ENCODE results near the gene CEP104. TPM values are rescaled to one million over a fixed set of nuclear protein-coding genes. Genes with fewer than 3 reads are reported as not detected.
A peak's percentile ranks its signal among the peaks of the same experiment; 100 is the strongest.

The CEP104 gene
- total RNA-seq, 1 experiment from 2014 or later = 14.8 TPM

GRCh38 chr1:3869751-3870301 lies 12.8 kb upstream of the CEP104 start:
- DNase-seq (ENCODE audit: low read depth in 1 of 2, low spot score in 2 of 2) = no peak

GRCh38 chr1:3868464-3869006 lies 11.5 kb upstream of the CEP104 start:
- Histone ChIP-seq H3K36me3 (0 out of 2 replicates have a peak, but pooled peaks cover 4% of the 10 kb centered on the region), H3K9me3 (replicated peaks) (no peaks in the 10 kb centered on the region), H3K27ac (no peak overlapping the region), H3K4me1 (replicated peaks) (0 out of 2 replicates have a peak, but pooled peaks cover 3% of the 10 kb centered on the region), H3K27me3 (replicated peaks) (no peaks in the 10 kb centered on the region), H3K4me3 (no peak overlapping the region)
- DNase-seq (ENCODE audit: low read depth in 1 of 2, low spot score in 2 of 2) = no peak

More at GRCh38 chr1:3869751-3870301, 12.8 kb upstream of the CEP104 start:
- Histone ChIP-seq H3K4me3 (no peak overlapping the region), H3K9me3 (replicated peaks) (no peaks in the 10 kb centered on the region), H3K36me3 (0 out of 2 replicates have a peak, but pooled peaks cover 4% of the 10 kb centered on the region), H3K27me3 (replicated peaks) (no peaks in the 10 kb centered on the region), H3K4me1 (replicated peaks) (0 out of 2 replicates have a peak, but pooled peaks cover 3% of the 10 kb centered on the region), H3K27ac (no peak overlapping the region)

GRCh38 chr1:3865606-3866160 lies 8.7 kb upstream of the CEP104 start:
- Histone ChIP-seq H3K4me1 (replicated peaks) (no peaks in the 10 kb centered on the region), H3K36me3 (0 out of 2 replicates have a peak, but pooled peaks cover 4% of the 10 kb centered on the region), H3K27me3 (replicated peaks) (no peaks in the 10 kb centered on the region), H3K9me3 (replicated peaks) (no peaks in the 10 kb centered on the region), H3K27ac (no peak overlapping the region), H3K4me3 (no peak overlapping the region)
- no peak for DNase-seq (ENCODE audit: low read depth in 1 of 2, low spot score in 2 of 2)

- Histone ChIP-seq H3K4me1 (replicated peaks) (no peaks in the 10 kb centered on the region), H3K4me3 (no peak overlapping the region)
Observed at GRCh38 chr1:3864884-3865283, 7.9 kb upstream of the CEP104 start.

GRCh38 chr1:3863231-3863935 lies 6.4 kb upstream of the CEP104 start:
- no peak overlapping the region for H3K4me3 ChIP-seq
- H3K4me1 ChIP-seq (replicated peaks) = peaks cover under 1% of the 10 kb centered on the region; the same call in 1 of the 2 replicates
- H3K9me3 ChIP-seq (replicated peaks) = no peaks in the 10 kb centered on the region
- H3K36me3 ChIP-seq = no peaks in the 10 kb centered on the region
- no peak for DNase-seq (ENCODE audit: low read depth in 1 of 2, low spot score in 2 of 2)
- no peak overlapping the region for H3K27ac ChIP-seq
- no peaks in the 10 kb centered on the region for H3K27me3 ChIP-seq (replicated peaks)

More at GRCh38 chr1:3864884-3865283, 7.9 kb upstream of the CEP104 start:
- Histone ChIP-seq H3K36me3 (0 out of 2 replicates have a peak, but pooled peaks cover 4% of the 10 kb centered on the region), H3K9me3 (replicated peaks) (no peaks in the 10 kb centered on the region), H3K27me3 (replicated peaks) (no peaks in the 10 kb centered on the region), H3K27ac (no peak overlapping the region)
- no peak for DNase-seq (ENCODE audit: low read depth in 1 of 2, low spot score in 2 of 2)

GRCh38 chr1:3858231-3858981 lies 1.4 kb upstream of the CEP104 start:
- DNase-seq (ENCODE audit: low read depth in 1 of 2, low spot score in 2 of 2) = no peak
- Histone ChIP-seq H3K27me3 (replicated peaks) (no peaks in the 10 kb centered on the region), H3K27ac (no peak overlapping the region), H3K4me3 (peak overlapping the region; percentile 95; the same call in 1 of the 2 replicates), H3K4me1 (replicated peaks) (peaks cover 19% of the 10 kb centered on the region), H3K36me3 (peaks cover 8% of the 10 kb centered on the region), H3K9me3 (replicated peaks) (no peaks in the 10 kb centered on the region; the same call in 1 of the 2 replicates)

- peaks cover 19% of the 10 kb centered on the region for H3K4me1 ChIP-seq (replicated peaks)
- H3K36me3 ChIP-seq = peaks cover 8% of the 10 kb centered on the region
- no peak for DNase-seq (ENCODE audit: low read depth in 1 of 2, low spot score in 2 of 2)
- no peaks in the 10 kb centered on the region; the same call in 1 of the 2 replicates for H3K9me3 ChIP-seq (replicated peaks)
- H3K27ac ChIP-seq = no peak overlapping the region
- peak overlapping the region; percentile 95 for H3K4me3 ChIP-seq
- no peaks in the 10 kb centered on the region for H3K27me3 ChIP-seq (replicated peaks)
Observed at GRCh38 chr1:3857791-3858129, 749 bp upstream of the CEP104 start.

GRCh38 chr1:3852711-3853485 lies 4.1 kb downstream of the CEP104 start:
- no peak for DNase-seq (ENCODE audit: low read depth in 1 of 2, low spot score in 2 of 2)
- Histone ChIP-seq H3K27me3 (replicated peaks) (no peaks in the 10 kb centered on the region), H3K4me3 (no peak overlapping the region), H3K27ac (no peak overlapping the region), H3K36me3 (peaks cover 19% of the 10 kb centered on the region), H3K9me3 (replicated peaks) (no peaks in the 10 kb centered on the region; the same call in 1 of the 2 replicates), H3K4me1 (replicated peaks) (peaks cover 14% of the 10 kb centered on the region)

GRCh38 chr1:3852091-3852490 lies 4.9 kb downstream of the CEP104 start:
- H3K27ac ChIP-seq = no peak overlapping the region
- peaks cover 20% of the 10 kb centered on the region for H3K36me3 ChIP-seq
- H3K9me3 ChIP-seq (replicated peaks) = no peaks in the 10 kb centered on the region; the same call in 1 of the 2 replicates
- no peaks in the 10 kb centered on the region for H3K27me3 ChIP-seq (replicated peaks)
- DNase-seq (ENCODE audit: low read depth in 1 of 2, low spot score in 2 of 2) = no peak
- H3K4me1 ChIP-seq (replicated peaks) = peaks cover 8% of the 10 kb centered on the region
- H3K4me3 ChIP-seq = no peak overlapping the region

- H3K36me3 ChIP-seq = peaks cover 22% of the 10 kb centered on the region
- no peak for DNase-seq (ENCODE audit: low read depth in 1 of 2, low spot score in 2 of 2)
Observed at GRCh38 chr1:3851292-3851691, 5.7 kb downstream of the CEP104 start.

GRCh38 chr1:3850857-3851256 lies 6.2 kb downstream of the CEP104 start:
- Histone ChIP-seq H3K4me3 (no peak overlapping the region), H3K9me3 (replicated peaks) (no peaks in the 10 kb centered on the region; the same call in 1 of the 2 replicates), H3K36me3 (peaks cover 22% of the 10 kb centered on the region), H3K4me1 (replicated peaks) (peaks cover 5% of the 10 kb centered on the region), H3K27me3 (replicated peaks) (no peaks in the 10 kb centered on the region), H3K27ac (no peak overlapping the region)
- DNase-seq (ENCODE audit: low read depth in 1 of 2, low spot score in 2 of 2) = no peak

More at GRCh38 chr1:3851292-3851691, 5.7 kb downstream of the CEP104 start:
- Histone ChIP-seq H3K4me1 (replicated peaks) (peaks cover 8% of the 10 kb centered on the region), H3K4me3 (no peak overlapping the region), H3K27me3 (replicated peaks) (no peaks in the 10 kb centered on the region), H3K27ac (no peak overlapping the region), H3K9me3 (replicated peaks) (no peaks in the 10 kb centered on the region; the same call in 1 of the 2 replicates)

GRCh38 chr1:3847081-3847480 lies 9.9 kb downstream of the CEP104 start:
- H3K4me3 ChIP-seq = no peak overlapping the region
- peaks cover 34% of the 10 kb centered on the region for H3K36me3 ChIP-seq
- H3K9me3 ChIP-seq (replicated peaks) = no peaks in the 10 kb centered on the region

GRCh38 chr1:3846541-3846940 lies 10.5 kb downstream of the CEP104 start:
- Histone ChIP-seq H3K27me3 (replicated peaks) (no peaks in the 10 kb centered on the region), H3K27ac (no peak overlapping the region), H3K4me1 (replicated peaks) (no peaks in the 10 kb centered on the region), H3K4me3 (no peak overlapping the region), H3K36me3 (peaks cover 32% of the 10 kb centered on the region), H3K9me3 (replicated peaks) (no peaks in the 10 kb centered on the region)
- DNase-seq (ENCODE audit: low read depth in 1 of 2, low spot score in 2 of 2) = no peak

More at GRCh38 chr1:3847081-3847480, 9.9 kb downstream of the CEP104 start:
- H3K27me3 ChIP-seq (replicated peaks) = no peaks in the 10 kb centered on the region
- no peak overlapping the region for H3K27ac ChIP-seq
- no peaks in the 10 kb centered on the region for H3K4me1 ChIP-seq (replicated peaks)
- DNase-seq (ENCODE audit: low read depth in 1 of 2, low spot score in 2 of 2) = no peak

Data from SJSA1 (cell line).